T-helper 2 cell (primary cell): Measurements from ENCODE around the gene RMI2.

Source experiments
- DNase-seq, 5 experiments: peaks; one replicate each; pipeline versions ENCODE4 v3.0.0 to v3.0.0-alpha.2; 2012 to 2022

RMI2 gene

DNA sequence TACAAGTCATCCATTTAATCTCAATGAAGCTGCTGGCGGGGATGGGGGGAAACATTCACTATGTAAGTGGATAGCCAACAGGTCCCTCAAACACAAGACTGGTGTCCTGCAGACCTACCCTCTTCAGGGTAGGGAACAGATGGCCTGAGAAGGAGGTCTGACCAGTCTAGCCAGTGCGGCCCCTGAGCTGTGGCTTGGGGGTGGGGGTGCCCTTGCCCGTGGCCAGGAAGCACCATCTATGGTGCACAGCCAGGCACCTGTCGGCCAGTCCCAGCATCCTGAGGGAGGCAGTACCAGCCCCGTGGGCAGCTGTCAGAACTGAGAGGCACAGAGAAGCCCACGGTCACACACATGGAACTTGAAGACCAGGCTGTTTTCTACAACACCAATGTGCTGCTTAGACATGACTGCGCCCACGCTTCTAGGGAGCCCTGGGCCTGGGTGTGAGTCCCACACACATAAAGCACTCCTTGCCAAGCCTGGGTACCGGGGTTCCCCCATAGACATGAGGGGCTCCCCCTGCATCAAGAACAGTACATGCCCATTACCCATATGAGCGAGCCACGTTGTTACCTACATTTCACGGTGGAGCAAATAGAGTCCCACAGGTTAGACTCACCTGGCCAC, 40.9 kb downstream of the RMI2 start:
- DNase-seq = no peak

DNA sequence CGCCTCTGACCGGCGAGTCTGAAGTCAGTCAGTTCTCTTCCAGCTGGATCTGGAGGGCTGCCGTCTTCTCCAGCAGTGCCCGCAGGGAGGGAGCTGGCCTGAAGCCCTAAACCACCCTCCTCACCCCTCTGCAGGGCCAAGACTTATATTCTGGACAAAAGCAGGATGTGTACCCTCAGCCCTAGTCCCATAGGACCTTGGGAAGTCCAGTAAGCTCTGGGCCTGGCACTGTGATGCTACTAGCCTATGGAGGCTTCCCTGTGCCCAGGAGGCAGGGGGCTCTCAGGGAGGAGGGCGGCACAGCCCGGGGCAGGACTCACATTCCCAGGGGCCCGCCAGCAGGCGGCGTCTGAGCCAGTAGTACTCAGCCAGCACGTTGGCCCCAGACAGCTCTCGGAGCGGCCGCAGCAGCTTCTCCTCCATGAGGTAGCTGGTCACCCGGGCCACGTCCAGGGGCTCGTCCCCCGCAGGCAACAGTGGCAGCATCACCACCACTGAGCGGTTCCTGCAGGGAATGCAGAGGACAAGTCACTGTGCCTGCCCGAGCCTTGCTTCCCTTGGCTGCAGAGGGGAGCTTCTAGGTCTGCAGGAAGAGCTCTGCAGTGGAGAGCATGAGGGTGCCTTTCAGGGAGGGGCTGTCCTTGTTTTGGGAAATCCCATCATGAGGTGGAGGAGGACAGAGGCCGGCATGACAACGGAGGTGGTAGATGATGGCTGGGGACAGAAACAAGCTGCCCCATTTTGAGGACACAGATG, 41.7 kb downstream of the RMI2 start:
- DNase-seq = no peak

DNA sequence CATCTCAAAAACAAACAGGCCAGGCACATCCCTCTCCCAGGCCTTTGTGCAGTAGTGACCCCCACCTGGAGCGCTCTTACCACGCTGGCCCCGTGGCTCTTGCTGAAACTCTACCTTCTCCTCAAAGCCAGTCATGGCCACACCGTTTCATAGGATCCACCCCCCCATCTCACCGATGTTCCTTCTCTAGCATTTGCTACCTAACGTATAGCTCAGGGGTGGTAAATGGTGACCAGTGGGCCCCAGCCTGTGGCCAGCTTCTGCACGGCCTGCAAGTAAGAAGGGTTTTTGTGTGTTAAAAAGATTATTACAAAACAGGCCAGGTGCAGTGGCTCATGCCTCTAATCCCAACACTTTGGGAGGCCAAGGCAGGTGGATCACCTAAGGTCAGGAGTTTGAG, 43.8 kb downstream of the RMI2 start:
- DNase-seq = no peak

DNA sequence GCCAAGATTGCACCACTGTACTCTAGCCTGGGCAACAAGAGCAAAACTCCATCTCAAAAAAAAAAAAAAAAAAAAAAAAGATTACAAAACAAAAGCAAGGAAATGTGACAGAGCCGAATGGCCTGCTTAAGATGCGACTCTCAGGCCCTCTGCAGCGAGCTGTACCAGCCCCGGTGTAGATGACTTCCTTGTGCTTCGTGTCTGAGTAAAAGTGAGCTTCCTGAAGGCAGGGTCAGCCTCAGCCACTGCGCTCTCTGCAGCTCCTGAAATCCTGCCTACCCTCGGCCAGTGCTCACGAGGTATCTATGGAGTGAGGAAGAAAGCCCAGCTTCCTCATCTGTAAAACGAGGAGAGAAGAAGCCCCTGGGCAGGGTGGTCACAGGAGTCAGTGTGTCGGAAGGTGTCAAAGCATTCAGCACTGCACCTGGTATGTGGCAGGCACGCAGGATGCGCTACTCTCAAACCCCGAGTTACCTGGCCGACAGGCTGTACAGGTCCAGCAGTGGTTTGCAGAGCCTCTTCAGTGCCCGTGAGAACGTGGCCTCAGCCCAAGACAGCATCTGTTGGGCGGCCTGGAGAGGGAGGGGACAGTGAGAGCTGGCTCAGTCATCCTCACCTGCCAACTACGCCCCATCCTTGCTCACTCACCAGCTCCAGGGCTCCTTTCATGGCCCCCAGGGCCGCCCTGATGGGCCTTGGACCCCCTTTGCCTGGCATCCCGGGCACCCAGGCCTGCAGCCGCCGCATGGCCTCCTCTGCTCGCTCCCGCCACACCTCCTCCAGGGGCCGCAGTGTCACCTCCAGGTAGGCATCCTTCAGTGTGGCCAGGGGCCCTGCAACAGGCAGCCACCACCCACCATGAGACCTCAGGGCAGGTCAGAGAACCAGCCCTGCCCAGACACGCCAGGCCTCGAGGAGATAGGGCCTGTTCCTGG, 44.6 kb downstream of the RMI2 start:
- peak in 1 of 5 experiments; percentile 57 for DNase-seq

DNA sequence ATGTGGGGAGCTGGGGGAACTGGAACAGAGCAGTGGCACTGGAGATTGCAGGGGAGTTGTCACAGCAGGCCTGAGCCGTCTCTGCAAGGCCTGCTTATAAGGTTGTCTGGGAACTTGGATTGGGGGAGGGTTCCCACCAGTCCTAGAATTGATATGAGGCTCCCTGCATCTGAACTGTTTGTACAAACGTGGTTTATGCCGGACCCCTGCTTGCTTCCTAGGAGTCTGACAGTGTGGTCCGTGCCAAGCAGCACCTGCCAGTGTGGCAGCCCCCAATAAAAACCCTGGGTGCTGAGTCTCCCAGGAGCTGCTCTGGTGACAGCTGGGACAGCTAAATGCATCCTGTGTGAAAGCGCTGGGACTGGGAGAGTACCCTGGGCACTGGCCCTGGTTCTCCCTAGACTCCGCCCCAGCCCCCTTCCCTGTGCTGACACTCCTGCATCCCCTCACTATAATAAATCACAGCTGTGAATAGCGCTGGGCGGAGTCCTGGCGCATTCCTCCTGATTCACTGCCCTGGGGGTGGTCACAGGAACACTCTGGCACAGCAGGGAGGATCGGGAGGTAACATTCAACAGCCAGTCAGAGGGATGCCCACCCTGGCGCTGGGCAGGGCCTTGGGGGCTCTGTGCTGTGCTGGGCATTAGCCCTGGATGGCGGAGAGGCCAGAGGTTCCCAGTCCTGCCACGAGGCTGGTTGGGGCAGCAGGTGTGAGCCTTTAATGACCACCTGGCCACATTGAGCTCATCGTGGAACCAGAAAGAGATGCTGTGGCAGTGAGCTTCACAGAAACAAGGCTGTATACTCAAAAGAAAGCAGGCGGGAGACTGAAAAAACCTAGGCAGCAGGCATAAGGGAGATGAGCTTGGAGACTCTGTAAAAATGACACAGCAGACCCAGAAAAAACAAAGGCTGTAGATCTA, 45.6 kb downstream of the RMI2 start:
- DNase-seq = no peak

DNA sequence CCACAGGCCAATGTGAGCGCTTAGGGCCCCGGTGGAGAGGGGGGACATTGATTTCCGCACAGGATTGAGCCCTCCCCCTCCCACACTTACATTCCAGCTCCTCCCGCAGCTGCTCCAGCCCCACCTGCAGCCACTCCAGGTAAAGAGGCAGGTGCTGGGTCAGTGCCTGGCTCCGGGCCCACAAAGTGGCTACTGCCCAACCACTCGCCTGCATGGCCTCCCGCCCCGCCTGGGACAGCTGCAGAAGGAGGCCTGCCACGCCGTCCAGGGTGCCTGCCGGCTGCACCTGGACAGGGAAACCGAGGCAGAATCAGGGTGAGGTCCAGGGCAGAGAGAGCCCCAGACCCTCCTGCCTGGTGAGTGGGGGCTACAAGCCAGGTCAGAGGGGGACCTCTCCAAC, 46.3 kb downstream of the RMI2 start:
- DNase-seq = no peak

DNA sequence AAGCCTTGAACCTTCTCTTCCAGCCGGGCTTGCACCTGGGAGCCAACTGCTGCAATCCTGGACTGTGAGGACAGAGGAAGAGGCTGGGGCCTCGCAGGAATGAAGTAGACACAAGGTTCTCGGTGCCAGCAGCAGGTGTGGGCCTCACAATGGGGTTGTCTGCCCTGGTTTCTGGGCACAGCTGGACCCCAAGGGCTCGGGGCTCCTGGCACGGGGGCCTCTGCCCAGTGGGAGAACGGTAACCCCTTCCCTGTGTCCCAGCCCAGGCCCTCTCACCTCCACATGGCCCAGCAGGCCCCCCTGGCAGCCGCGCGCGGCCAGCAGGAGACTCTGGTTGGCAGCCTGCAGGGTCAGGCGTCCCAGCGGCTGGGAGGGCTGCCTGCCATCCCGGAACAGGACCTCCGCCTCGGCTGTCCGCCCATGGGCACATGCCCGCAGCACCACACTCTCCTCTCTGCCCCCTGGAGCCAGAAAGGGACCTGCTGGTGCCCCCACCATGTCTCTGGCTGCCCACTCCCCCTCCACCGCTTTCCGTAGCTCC, 46.9 kb downstream of the RMI2 start:
- DNase-seq = no peak

DNA sequence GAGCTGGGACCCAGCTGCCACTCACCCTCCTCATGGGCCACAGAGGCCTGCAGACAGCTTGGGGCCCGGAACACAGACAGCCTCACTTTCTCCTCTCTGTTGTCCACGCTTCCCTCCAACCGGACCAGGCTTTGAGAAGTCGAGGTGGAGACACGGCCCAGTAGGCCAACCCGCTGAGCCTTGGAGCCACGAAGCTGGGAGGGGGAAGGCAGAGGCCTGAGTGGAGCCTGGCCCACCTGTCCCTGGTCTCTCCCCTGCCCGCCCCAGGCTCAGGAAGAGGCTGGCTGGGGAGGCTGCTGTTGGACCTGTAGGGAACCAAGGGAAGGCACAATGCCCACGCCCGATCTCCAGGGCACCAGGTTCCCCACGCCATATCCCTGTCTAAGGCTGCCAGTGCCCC, 48.1 kb downstream of the RMI2 start:
- no peak for DNase-seq

DNA sequence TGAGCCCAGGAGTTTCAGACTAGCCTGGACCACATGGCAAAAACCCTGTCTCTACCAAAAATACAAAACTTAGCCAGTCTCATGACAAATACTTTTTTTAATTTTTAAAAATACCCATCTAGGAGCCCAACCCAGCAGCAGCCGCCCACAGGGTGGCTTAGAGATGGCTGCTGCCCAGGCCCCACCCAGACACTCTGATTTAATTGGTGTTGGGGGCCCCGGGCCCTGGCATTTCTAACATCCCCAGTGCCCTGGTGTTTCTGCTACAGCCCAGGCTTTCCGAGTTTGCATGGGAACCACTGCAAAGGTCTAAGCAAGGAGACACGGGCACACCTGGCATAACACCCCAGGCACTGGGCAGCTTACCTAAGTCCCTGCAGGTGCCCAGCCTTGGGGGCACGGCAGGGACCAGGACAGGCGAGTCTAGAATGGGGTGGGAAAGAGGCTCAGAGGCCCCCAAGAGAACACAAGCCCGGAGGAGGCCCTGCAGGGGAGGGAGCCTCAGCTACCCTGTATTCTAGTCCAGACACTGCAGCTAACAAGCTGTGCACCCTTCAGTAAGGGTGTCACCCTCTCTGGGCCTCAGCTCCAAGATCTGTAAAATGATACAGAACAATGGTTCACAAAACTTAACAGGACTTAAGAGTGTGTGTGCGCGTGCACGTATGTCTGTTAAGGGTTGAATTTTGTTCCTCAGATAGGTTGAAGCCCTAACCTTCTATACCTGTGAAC, 48.8 kb downstream of the RMI2 start:
- no peak for DNase-seq

DNA sequence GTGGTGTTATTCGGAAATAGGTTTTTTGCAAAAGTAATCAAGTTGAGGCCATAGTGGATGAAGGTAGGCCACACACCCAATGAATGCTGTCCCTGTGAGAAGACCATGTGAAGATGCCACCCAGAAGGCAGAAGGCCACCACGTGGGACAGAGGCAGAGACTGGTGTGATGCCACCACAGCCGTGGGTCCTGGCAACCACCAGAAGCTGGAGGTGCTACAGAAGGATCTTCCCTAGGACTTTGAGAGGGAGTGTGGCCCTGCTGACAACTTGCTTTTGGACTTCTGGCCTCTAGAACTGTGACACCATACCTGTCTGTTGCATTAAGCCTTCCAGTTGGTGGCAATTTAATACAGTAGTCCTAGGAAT, 49.3 kb downstream of the RMI2 start:
- DNase-seq = no peak

DNA sequence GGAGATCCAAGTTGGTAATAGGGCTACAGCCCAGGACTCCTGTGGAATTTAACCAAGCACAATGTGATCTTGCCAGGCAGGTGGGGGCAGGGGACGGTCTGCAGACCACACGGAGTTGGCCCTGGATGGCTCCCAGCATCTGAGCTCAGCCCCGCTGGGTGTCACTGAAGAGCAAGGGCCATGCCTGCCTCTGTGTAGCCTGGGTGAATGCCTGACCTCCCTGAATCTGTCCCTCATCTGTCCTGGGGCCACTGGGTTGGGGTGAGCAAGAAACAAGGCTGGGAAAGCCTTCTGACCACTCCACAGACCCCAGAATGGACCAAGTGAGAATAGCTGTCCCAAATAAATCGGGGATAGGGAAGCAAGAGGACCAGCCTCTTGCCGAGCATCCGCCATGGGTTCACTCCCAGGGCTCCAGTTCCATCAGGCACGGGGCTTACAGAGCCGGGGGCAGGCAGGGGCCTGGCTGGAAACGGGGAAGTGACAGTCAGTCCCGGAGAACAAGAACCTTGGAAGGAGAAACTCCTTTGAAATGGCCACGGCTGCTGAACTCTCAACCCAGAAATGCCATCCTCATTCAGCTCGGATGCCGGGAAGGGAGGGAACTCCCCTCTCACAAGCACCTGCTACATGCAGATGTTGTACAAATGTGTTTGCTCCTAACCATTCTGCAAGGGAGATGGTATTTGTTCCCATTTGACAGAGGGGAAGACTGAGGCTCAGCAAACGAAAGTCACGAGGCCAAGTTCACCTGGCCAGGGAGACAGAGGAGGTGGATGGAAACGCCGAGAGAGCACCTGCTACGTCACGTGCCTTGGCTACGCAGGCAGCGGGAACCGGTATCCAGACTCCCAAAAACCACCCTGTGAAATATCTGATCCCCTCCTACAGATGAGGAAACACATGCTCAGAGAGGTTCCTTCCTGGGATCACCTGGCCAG, 50.0 kb downstream of the RMI2 start:
- DNase-seq = no peak

DNA sequence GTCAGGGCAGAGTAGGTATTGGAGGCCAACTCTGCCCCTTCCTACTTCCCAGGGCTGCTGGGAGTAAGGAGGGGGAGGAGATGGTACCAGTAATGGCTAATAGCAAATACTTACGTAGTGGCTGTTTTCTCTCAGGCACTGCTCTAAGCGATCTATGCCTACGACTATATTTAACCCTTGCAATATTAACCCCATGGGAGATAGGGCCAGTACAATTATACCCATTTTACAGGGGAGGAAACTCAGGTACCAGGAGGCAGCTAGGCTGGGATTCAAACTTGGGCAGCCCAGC, 50.6 kb downstream of the RMI2 start:
- no peak for DNase-seq

DNA sequence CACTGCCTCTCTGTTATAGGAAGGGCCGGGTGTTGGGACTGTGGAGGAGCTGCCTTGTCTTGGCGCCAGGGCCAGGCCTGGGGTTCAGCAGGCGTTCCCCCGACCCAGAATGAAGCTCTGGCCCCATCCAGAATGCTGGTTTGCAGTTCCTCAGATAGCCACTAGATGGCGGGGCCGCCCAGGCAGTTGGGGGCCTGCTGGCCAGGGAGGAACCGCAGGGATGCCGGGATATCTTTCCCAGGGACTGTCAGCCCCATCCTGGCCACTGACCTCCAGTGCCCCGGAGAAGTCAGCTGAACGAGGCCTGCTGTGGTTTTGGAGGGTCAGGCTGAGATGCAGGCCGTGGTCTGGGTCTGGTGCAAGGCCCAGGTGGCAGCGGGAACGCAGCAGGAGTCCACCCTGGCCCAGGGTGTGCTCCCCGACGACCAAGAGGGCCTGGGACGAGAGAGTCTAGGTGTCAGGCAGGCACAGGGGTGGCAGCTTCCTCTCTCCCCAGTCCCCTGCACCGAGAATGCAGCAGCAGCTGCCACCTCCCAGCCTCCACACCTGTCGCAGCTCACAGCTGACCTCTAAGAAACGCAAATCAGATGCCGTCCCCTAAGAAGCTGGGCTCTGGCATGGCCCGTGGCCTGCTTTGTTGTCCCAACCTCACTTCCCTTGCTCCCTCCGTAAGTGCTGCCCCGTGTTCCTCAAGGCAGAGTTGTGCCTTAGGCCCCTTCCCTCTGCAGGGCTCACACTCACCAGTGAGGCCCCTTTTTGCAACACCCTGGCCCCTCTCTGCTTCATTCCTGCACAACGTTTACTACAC, 51.2 kb downstream of the RMI2 start:
- peak; percentile 29 to 52 (median 45) for DNase-seq

DNA sequence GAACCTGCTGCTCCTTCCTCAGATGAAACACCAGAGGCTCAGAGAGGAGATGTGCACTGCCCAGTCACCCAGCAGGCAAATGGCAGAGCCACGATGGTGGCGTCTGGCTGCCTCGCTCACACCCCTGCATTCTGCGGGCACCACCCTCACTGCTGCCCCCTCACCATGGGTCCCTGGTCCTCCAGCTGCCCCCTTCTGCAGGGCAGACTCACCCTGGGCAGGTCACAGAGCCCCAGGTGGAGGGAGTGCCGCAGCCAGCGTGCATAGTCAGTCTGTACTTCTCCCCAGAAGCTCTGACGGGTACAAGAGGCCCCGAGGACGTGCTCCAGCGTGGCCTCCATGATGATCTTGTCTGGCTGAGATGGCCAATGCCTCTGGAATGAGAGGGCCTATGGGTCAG, 52.9 kb downstream of the RMI2 start:
- DNase-seq = no peak

DNA sequence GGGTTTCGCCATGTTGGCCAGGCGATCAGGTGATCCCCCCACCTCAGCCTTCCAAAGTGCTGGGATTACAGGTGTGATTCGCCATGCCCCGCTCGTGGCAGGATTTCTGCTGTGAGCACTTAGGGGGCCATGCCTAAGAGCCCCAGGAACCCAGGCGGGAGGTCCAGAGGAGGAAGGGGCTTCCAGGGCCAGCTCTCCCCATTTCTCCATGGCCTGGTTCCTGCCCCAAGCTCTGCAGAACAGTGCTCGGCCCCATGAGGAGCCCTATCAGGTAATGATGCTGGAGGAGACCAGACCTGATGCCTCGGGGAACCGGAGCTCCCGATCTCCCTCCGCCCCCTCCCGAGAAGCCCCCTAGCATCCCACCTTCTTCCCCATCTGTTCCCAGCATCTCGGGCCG, 53.6 kb downstream of the RMI2 start:
- no peak for DNase-seq

DNA sequence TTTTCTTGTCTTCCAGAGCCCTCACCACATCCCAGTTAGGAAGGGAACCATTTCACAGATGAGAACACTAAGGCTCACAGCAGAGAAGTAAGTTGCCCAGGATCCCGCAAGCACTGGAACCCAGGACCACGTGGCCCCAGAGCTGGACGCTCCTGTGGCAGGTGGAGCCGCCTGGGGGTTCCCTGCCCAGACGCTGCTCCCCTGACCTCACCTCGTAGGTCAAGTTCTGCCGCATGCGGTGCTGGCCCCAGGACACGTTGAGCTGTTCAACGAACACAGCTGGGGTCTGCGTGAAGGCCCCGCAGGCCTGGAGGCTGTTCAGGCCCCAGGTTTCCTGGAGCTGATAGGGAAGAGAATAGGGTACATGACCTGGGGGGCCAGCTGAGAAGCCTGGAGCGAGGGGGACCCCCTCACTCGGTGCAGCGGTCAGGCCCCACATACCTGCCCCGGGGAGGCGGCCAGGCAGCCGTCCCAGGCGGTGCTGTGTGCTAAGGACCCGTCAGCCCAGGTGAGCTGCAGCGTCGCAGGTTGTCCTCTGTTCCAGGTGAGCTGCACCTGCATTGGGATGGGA, 54.1 kb downstream of the RMI2 start:
- no peak for DNase-seq

DNA sequence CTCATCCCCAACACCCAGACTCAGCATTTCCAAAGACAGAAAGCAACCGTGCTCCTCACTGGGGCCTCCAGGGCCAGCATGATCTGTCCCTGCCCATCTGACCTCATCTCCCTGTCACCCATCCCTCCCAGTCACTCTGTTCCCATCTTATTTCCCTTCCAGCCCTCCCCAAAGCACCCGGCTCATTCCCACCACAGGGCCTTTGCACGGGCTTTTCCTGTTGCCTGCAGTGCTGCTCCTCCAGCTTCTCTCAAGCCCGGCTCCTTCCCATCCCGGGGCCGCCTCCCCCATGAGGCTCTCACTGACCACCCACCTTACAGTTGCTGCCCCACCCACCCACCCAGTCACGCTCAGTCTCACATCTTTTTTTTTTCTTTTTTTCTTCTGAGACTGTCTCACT, 54.8 kb downstream of the RMI2 start:
- DNase-seq = no peak
